Measurements from ENCODE around the gene RIOX2.

- no peak for TF ChIP-seq EZH2phosphoT487 (IDR thresholded peaks at IDR 0.05)
- no peak for TF ChIP-seq CTCF (IDR thresholded peaks at IDR 0.05)
- TF ChIP-seq EZH2 (IDR thresholded peaks at IDR 0.05), result no peak
Observed at GRCh38 chr3:97932387-97932801, 39.8 kb downstream of the RIOX2 start.
